BJ (cell line): Measurements from ENCODE around the gene FLAD1. TPM values are rescaled to one million over a fixed set of nuclear protein-coding genes. Genes with fewer than 3 reads are reported as not detected.

Experiments
- CTCF ChIA-PET: fragments of 350-600 bp; formaldehyde crosslinking; extraction: SDS; loops from one replicate; lab custom pipeline; 2021; ENCODE audit warnings: antibody characterized with exemption, inconsistent platforms; lab: Yijun Ruan, JAX
- POLR2A ChIA-PET: fragments of 300-600 bp; sonication (Branson Sonifier 250); formaldehyde crosslinking; extraction: SDS; loops from one replicate; lab custom pipeline; 2021; ENCODE audit warnings: antibody characterized with exemption; lab: Charles Lee
- DNase-seq: peaks from one replicate; pipeline ENCODE4 v3.0.0-alpha.2; 2011; ENCODE audit warnings: low read depth
- H3K27me3 ChIP-seq: 2 replicates; pipeline ENCODE4 v1.6.0; 2011; ENCODE audit warnings: low read length; ENCODE audit not compliant: control insufficient read depth, insufficient read depth
- H3K36me3 ChIP-seq: 2 replicates; pipeline ENCODE4 v1.5.1; 2011; ENCODE audit warnings: low read length; ENCODE audit not compliant: control insufficient read depth, insufficient read depth
- H3K4me3 ChIP-seq: 2 replicates; pipeline ENCODE4 v1.5.1; 2011; ENCODE audit warnings: low read depth, mild to moderate bottlenecking, control low read depth, low read length
- polyA plus RNA-seq: library from polyadenylated mRNA; depleted of rRNA; stranded (reverse); fragments of >200 nt; gene quantifications from 2 replicates; pipeline ENCODE4 v1.2.3, GENCODE V29; 2011
- TF ChIP-seq, protein P1 (sequence below): IDR thresholded peaks from 2 replicates; pipeline ENCODE4 v1.5.1; 2011; ENCODE audit warnings: low read depth, mild to moderate bottlenecking, control low read depth, inconsistent platforms, low read length, moderate library complexity; ENCODE audit not compliant: insufficient read depth

The FLAD1 gene
- polyA plus RNA-seq, 1 experiment, result 40.5 TPM

DNA sequence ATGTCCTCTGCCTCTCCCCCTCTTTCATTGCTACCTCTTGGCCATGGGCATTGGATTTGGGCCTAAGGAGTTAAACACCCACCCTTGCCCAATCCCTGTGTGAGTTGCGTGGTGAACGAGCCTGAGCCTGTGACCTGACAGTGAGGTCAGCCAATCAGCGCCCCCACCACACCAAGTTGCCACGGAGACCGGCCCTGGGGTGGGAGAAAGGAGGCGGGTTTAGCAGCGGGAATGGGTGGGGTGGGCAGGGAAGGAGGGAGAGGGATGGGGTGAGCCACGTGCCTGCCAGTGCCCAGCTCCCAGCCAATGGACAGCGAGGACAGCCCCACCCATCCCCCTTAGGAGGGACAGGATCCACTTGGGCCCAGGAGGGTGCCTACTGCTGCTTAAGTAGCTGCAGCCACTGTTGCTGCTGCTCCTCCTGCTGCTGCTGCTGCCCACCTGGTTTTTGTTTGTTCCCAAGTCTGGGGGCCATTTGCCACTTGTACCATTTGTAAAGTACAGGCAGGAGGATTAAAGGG lies 28.9 kb downstream of the FLAD1 start:
- ChIA-PET POLR2A (no interaction called here), CTCF (interaction anchor here (1.1 to 10.2 kb wide), 3 partner anchors 16 to 50 kb away, joined by 3 to 95 read pairs (median 3); partner anchors contain the start of genes LENEP and PYGO2)
- no peak for DNase-seq
- Histone ChIP-seq H3K27me3 (no peaks in the 10 kb centered on the region), H3K36me3 (peaks cover 11% of the 10 kb centered on the region), H3K4me3 (no peak overlapping the region)
- TF ChIP-seq, protein P1, sequence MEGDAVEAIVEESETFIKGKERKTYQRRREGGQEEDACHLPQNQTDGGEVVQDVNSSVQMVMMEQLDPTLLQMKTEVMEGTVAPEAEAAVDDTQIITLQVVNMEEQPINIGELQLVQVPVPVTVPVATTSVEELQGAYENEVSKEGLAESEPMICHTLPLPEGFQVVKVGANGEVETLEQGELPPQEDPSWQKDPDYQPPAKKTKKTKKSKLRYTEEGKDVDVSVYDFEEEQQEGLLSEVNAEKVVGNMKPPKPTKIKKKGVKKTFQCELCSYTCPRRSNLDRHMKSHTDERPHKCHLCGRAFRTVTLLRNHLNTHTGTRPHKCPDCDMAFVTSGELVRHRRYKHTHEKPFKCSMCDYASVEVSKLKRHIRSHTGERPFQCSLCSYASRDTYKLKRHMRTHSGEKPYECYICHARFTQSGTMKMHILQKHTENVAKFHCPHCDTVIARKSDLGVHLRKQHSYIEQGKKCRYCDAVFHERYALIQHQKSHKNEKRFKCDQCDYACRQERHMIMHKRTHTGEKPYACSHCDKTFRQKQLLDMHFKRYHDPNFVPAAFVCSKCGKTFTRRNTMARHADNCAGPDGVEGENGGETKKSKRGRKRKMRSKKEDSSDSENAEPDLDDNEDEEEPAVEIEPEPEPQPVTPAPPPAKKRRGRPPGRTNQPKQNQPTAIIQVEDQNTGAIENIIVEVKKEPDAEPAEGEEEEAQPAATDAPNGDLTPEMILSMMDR, result no peak

DNA sequence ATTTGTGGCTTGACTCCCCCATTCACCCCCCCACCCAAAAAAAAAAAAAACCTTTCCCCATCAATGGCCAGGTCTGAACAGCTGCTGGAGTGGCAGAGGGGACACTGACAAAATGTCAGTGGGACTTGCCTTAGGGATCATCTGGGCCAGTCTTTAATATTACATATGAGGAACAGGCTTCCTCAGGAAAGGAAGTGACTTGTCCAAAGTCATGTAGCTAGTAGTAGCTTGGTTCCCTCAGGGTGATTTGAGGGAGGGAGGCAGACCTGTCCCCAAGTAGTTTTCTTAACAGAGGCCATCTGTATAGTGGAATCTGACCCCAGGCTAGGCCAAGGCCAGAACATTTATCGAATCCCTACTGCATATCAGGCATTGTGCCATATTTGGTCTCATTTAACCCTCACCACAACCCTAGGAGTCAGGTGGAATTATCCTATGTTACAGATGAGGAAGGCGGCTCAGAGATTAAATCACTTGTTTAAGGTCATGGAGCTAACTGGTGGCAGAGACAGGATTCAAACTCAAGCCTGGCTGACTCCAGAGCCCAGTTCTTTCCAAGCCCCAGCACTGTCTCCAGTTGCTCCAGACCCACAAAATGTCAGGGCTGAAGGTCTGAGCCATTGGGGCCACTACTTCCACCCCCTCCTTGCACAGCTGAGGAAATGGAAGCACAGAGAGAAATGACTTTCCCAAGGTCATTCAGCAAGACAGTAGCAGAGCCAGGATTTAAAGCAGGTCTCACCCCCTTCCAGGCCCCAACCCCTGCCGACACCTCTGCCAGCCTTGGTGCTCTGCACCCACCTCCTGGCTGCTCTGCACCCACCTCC lies 29.8 kb downstream of the FLAD1 start:
- TF ChIP-seq, protein P1, result no peak
- H3K27me3 ChIP-seq, result no peaks in the 10 kb centered on the region
- POLR2A ChIA-PET, result no interaction called here
- peaks cover 8% of the 10 kb centered on the region for H3K36me3 ChIP-seq
- H3K4me3 ChIP-seq, result no peak overlapping the region
- no peak for DNase-seq
- CTCF ChIA-PET, result interaction anchor here (10.2 kb wide), 1 partner anchor 17 kb away, joined by 95 read pairs; the partner anchor contains the start of gene LENEP

DNA sequence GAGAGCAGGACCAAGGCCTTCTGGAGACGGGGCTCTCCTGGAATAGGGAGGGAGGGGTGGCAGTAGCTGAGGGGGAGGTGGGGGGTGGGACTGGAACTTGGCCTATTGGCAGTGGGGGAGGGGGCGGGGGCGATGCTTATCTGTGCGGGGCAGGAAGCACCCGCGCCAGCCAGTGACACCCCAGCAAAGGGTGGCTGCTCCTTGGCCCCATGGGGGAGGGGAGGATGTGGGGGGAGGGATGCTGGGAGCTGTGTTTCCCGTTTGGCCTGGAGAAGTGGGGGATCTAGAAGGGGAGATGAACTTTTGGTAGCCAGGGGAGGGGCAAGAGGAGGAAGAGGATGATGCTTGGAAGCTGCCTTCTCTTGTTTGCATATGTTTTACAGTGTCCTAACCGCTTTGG lies 30.5 kb downstream of the FLAD1 start:
- no peak overlapping the region for H3K4me3 ChIP-seq
- POLR2A ChIA-PET, result no interaction called here
- TF ChIP-seq, protein P1, result no peak
- peaks cover 9% of the 10 kb centered on the region for H3K36me3 ChIP-seq
- CTCF ChIA-PET, result interaction anchor here (10.2 kb wide), 1 partner anchor 18 kb away, joined by 95 read pairs; the partner anchor contains the start of gene LENEP
- no peaks in the 10 kb centered on the region for H3K27me3 ChIP-seq
- no peak for DNase-seq

DNA sequence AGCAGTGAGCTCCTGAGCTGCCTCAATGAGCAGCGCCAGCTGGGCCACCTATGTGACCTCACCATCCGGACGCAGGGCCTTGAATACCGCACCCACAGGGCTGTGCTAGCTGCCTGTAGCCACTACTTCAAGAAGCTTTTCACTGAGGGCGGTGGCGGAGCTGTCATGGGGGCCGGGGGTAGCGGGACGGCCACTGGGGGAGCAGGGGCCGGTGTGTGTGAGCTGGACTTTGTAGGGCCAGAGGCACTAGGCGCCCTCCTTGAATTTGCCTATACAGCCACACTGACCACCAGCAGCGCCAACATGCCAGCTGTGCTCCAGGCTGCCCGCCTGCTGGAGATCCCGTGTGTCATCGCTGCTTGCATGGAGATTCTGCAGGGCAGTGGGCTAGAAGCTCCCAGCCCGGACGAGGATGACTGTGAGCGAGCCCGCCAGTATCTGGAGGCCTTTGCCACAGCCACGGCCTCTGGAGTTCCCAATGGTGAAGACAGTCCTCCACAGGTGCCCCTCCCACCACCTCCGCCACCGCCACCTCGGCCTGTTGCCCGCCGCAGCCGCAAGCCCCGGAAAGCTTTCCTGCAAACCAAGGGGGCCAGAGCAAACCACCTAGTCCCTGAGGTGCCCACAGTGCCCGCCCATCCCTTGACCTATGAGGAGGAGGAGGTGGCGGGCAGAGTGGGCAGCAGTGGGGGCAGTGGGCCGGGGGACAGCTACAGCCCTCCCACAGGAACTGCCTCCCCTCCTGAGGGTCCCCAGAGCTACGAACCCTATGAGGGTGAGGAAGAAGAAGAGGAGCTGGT lies 31.8 kb downstream of the FLAD1 start:
- ChIA-PET CTCF (interaction anchor here (1.4 to 10.2 kb wide), 4 partner anchors 9 to 70 kb away, joined by 3 to 95 read pairs (median 39); partner anchors contain the start of genes LENEP and ZBTB7B), POLR2A (no interaction called here)
- no peak for DNase-seq
- peaks cover 9% of the 10 kb centered on the region for H3K36me3 ChIP-seq
- no peak overlapping the region for H3K4me3 ChIP-seq
- H3K27me3 ChIP-seq, result no peaks in the 10 kb centered on the region
- TF ChIP-seq, protein P1, result no peak
